Subcutaneous abdominal adipose tissue (tissue), 5 donors: ENCODE data around the gene VSIG4.

Experiments used
- H3K27ac ChIP-seq: one replicate; pipeline ENCODE4 v1.7.0; 2013; ENCODE audit warnings: low read depth, mild to moderate bottlenecking, inconsistent platforms, low read length, moderate library complexity
- H3K27me3 ChIP-seq, 5 donors: one replicate each; pipeline ENCODE4 v1.7.0; 2013; ENCODE audit warnings: low read length in 5 of 5, inconsistent platforms in 1 of 5; ENCODE audit not compliant: control insufficient read depth in 5 of 5, insufficient read depth in 4 of 5
- H3K36me3 ChIP-seq, 5 donors: one replicate each; pipeline ENCODE4 v1.7.0; 2013; ENCODE audit warnings: low read length in 5 of 5; ENCODE audit not compliant: control insufficient read depth in 5 of 5, insufficient read depth in 5 of 5
- H3K4me1 ChIP-seq, 5 donors: one replicate each; pipeline ENCODE4 v1.7.0; 2013; ENCODE audit warnings: low read length in 5 of 5, mild to moderate bottlenecking in 3 of 5, moderate library complexity in 1 of 5; ENCODE audit not compliant: control insufficient read depth in 5 of 5, insufficient read depth in 5 of 5
- H3K4me3 ChIP-seq, 5 donors: one replicate each; pipeline ENCODE4 v1.7.0; 2013; ENCODE audit warnings: low read length in 5 of 5, low read depth in 1 of 5
- H3K9ac ChIP-seq, 5 donors: one replicate each; pipeline ENCODE4 v1.7.0; 2013; ENCODE audit warnings: low read length in 5 of 5, mild to moderate bottlenecking in 4 of 5, moderate library complexity in 3 of 5
- H3K9me3 ChIP-seq, 5 donors: one replicate each; pipeline ENCODE4 v1.7.0; 2013; ENCODE audit warnings: low read length in 5 of 5; ENCODE audit not compliant: control insufficient read depth in 5 of 5
- donor health status: healthy.
- donor health status: healthy.
- donor health status: healthy.
- donor health status: healthy.
- donor health status: healthy.

Gene VSIG4

DNA sequence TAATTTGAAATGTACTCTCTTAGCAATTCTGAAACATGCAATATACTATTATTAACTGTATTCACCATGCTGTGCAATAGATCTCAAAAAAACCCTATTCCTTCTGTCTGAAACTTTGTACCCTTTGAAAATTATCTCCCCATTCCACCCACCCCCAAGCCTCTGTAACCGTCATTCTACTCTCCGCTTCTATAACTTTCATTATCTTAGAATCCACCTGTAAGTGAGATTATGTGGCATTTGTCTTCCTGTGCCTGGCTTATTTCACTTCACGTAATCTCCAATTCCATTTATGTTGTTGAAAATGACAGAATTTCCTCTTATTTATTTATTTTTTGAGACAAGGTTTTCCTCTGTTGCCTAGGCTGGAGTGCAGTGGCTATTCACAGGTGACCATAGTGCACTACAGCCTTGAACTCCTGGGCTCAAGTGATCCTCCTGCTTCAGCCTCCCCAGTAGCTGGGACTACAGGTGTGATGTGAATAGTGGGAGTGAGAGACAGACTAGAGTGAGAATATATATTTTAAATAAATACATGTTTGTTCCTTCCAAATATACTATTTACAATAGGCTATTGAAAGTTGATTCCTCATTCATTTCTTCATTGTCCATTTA lies 30.5 kb downstream of the VSIG4 start:
- H3K4me3 ChIP-seq: no peak overlapping the region
- no peak overlapping the region for H3K27ac ChIP-seq
- H3K9ac ChIP-seq: no peak overlapping the region
- H3K4me1 ChIP-seq: peaks cover 0 to 30% (median 4%) of the 10 kb centered on the region in 5 donors
- no peaks in the 10 kb centered on the region for H3K9me3 ChIP-seq
- no peaks in the 10 kb centered on the region for H3K36me3 ChIP-seq
- peaks cover 0 to 3% (median 2%) of the 10 kb centered on the region in 5 donors for H3K27me3 ChIP-seq

DNA sequence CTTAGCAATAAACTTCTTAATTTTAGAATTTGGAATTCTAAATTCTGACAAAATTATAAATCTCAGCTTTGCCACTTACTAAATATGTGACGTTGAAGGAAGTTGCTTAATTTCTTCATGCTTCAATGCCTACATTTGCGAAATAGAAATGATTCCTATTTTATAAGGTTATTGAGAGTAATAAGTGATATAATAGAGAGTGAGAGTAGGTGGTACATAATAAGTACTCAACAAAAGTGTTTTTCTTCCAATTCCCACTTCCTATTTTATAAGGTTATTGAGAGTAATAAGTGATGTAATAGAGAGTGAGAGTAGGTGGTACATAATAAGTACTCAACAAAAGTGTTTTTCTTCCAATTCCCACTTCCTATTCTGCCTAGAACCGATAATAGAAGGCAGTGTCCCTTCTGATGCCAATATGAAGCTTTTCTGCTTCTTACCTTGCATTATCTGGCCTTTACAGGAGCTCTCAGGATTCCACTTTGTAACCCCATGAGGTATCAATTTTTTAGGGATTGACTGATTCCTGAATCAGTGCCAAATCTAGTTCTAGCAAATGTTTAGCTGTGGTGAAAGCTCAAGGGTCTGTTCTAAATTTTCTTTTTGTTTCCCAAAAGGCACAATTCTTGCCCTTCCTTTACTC lies 31.4 kb downstream of the VSIG4 start:
- Histone ChIP-seq H3K9me3 (no peaks in the 10 kb centered on the region), H3K4me3 (no peak overlapping the region), H3K27me3 (peaks cover 0 to 3% (median 0%) of the 10 kb centered on the region in 5 donors), H3K9ac (no peak overlapping the region), H3K4me1 (peaks cover 0 to 22% (median 4%) of the 10 kb centered on the region in 5 donors), H3K36me3 (no peaks in the 10 kb centered on the region), H3K27ac (no peak overlapping the region)

DNA sequence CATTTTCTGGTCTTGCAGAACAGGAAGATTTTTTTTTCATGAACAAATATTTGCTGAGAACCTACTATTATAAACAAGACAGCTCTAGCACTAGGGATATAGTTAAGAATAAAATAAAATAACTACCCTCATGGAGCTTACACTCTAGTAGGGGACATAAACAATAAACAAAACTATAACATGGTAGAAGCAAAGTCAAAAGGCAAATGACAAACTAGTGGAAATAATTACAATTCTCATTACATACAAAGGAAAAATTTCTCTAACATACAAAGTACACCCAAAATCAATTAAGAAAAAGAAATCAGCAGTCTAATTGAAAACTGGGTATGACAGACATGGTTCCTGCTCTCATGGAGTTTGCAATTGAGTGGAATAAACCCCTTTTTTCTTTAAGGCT lies 32.0 kb downstream of the VSIG4 start:
- H3K9ac ChIP-seq: no peak overlapping the region
- no peak overlapping the region for H3K4me3 ChIP-seq
- H3K27me3 ChIP-seq: peaks cover 0 to 3% (median 0%) of the 10 kb centered on the region in 5 donors
- H3K9me3 ChIP-seq: no peaks in the 10 kb centered on the region
- H3K27ac ChIP-seq: no peak overlapping the region
- no peaks in the 10 kb centered on the region for H3K36me3 ChIP-seq
- peaks cover 0 to 20% (median 4%) of the 10 kb centered on the region in 5 donors for H3K4me1 ChIP-seq

DNA sequence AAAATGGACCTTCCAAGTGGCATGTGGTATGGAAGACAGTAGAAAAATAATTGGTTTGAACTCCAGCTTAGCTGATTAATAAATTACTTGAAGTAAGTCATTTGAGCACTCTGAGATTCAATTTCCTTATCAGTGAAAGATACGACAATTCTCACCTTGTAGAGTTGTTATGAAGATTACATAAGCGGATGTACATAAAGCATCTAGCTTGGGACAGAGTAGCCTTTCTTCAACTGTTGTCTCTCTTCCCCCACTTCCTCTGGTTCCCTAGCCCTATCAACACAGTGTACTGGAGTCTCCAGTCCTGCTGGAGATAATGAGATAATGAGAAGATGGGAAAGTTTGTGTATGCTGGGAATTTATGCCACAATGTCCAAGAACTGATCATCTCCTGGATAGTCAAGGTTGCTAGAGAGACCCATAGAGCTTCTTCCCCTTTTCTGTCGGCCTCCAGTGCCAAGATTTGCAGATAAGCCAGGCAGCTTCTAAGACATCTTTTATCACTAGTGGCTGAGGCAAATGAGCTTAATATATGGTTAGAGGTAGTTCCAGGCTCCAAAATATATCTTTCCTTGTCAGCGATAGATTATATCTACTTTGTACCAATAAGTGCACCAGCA lies 33.9 kb downstream of the VSIG4 start:
- H3K9ac ChIP-seq: no peak overlapping the region
- H3K27me3 ChIP-seq: peaks cover 0 to 4% (median 0%) of the 10 kb centered on the region in 5 donors
- peaks cover 0 to 10% (median 0%) of the 10 kb centered on the region in 5 donors for H3K4me1 ChIP-seq
- H3K9me3 ChIP-seq: no peaks in the 10 kb centered on the region
- no peaks in the 10 kb centered on the region for H3K36me3 ChIP-seq
- H3K4me3 ChIP-seq: no peak overlapping the region
- no peak overlapping the region for H3K27ac ChIP-seq

DNA sequence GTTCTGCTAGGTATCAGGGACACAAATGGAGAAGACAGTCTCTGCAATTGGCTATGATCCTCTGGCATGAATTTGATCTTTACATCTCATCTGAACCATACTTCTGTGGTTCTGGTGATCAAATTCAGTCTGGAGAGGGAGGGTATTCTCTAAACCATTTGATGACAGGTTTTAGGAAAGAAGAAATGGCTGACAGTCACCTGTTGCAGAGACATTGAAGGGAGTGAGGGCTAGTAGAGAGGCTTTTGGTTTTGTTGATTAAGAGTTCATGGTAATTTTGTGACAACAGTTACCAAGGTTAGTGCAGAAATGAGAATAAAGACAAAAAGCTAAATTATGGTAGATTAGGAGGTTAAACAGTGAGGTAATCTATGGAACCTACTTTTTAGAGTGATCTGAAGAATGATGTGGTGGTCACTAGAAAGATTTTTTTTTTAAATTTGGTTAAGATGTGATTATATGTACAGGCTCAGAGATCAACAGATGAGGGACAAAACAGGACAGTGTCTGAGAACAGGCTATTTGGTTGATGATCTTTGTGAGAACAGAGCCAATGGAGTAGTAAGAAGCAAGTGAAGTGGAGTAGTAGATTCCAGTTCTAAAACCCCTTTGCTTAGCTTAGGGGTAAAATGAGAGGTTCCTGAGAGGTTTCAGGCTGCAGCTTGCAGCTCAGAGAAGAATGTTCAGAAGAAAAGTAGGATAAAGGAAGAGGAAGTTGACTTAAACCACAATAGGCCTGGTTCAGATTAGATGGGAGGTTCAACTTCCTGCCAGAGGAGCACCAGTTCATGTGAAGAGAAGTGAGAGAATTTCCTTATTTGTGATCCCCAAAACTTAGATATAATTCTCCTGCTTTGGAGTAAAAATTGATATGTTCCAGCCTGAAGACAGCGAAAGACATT lies 34.7 kb downstream of the VSIG4 start:
- no peak overlapping the region for H3K9ac ChIP-seq
- no peaks in the 10 kb centered on the region for H3K36me3 ChIP-seq
- H3K4me1 ChIP-seq: peaks cover 0 to 10% (median 0%) of the 10 kb centered on the region in 5 donors
- H3K4me3 ChIP-seq: no peak overlapping the region
- H3K27me3 ChIP-seq: peaks cover 0 to 4% (median 0%) of the 10 kb centered on the region in 5 donors
- no peak overlapping the region for H3K27ac ChIP-seq
- no peaks in the 10 kb centered on the region for H3K9me3 ChIP-seq

DNA sequence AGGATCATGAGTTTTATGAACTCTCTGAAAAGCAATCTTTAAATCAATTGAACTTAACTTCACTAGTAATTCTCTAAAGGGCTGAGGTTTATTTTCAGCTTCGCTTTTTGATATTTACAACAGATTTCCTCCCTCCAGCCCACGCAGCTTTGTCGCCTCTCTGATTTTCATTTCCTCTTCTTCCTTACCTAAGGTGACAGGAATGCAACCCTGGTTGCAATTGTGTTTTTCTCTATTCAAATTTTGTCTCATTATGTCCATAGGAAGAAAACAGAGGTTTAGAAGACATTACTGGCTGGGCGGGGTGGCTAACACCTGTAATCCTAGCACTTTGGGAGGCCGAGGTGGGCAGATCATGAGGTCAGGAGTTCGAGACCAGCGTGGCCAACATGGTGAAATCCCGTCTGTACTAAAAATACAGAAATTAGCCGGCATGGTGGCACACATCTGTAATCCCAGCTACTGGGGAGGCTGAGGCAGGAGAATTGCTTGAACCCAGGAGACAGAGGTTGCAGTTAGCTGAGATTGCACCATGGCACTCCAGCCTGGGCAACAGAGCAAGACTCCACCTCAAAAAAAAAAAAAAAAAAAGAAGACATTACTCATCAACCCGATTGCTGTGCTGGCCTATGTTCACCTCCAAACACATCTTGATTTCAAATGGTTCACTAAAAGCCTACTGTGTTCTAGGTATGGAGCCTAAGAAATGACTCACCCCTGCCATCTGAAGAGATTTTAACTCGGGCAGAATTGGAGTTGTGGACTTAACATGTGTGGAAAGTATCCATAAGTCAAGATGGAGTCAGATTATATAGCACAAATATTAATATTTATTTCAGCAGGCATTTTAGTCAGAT lies 36.8 kb downstream of the VSIG4 start:
- no peaks in the 10 kb centered on the region for H3K36me3 ChIP-seq
- H3K4me1 ChIP-seq: peaks cover 0 to 10% (median 0%) of the 10 kb centered on the region in 5 donors

DNA sequence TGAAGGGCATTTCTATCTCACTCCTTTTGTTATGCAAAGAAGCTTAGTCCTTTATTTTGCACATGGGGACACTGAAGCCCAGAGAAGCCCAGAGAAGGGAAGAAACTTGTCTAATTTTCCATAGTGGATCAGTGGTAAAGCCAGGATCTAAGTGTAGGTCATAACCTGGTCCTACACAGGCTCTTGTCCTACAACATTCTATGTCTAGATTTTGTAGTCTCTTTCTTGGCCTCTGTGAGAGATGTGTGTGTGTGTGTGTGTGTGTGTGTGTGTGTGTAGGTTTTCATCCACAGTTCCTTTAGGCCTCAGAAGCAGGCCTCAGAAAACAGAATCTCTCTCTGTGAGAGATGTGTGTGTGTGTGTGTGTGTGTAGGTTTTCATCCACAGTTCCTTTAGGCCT lies 38.3 kb downstream of the VSIG4 start:
- no peaks in the 10 kb centered on the region for H3K36me3 ChIP-seq
- H3K4me1 ChIP-seq: peaks cover 0 to 10% (median 0%) of the 10 kb centered on the region in 5 donors
- no peaks in the 10 kb centered on the region for H3K9me3 ChIP-seq
- no peak overlapping the region for H3K4me3 ChIP-seq
- peaks cover 0 to 13% (median 2%) of the 10 kb centered on the region in 5 donors for H3K27me3 ChIP-seq
- H3K27ac ChIP-seq: no peak overlapping the region
- no peak overlapping the region for H3K9ac ChIP-seq

More for the DNA sequence above, 36.8 kb downstream of the VSIG4 start:
- no peak overlapping the region for H3K27ac ChIP-seq
- H3K27me3 ChIP-seq: peaks cover 0 to 7% (median 0%) of the 10 kb centered on the region in 5 donors
- H3K9ac ChIP-seq: no peak overlapping the region
- no peak overlapping the region for H3K4me3 ChIP-seq
- H3K9me3 ChIP-seq: no peaks in the 10 kb centered on the region

DNA sequence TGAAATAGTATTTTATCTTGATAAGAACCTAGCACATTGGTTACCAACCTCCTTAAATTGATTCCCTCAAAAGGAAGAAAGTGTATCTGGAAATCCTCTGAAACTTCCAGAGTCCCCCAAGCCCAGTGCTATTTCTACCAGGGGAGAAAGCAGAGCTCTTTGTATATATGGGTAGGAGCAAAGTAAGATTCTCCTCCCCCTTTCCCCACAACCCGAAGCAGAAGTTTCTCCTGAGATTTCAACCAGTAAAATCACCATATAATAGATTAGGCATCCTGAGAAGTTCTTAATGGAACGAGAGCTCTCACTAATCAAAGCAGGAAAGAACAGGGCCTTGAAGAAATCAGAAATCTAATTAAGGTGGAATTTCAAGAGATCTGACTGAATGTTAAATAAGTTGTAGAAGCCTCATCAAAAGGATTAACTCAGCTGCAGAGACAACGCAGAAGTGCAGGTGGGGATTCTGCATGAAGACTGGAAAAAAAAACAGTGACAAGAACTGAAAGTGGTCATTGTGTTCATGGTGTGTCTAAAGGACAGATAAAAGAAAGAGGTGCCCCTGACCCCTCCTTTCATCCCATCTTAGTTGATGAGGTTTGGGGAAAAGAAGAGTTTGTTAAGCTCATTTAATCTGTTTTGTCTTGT lies 39.1 kb downstream of the VSIG4 start:
- Histone ChIP-seq H3K9me3 (no peaks in the 10 kb centered on the region), H3K4me1 (peaks cover 0 to 10% (median 0%) of the 10 kb centered on the region in 5 donors), H3K4me3 (no peak overlapping the region), H3K36me3 (no peaks in the 10 kb centered on the region), H3K27me3 (peaks cover 0 to 13% (median 2%) of the 10 kb centered on the region in 5 donors), H3K9ac (no peak overlapping the region), H3K27ac (no peak overlapping the region)

DNA sequence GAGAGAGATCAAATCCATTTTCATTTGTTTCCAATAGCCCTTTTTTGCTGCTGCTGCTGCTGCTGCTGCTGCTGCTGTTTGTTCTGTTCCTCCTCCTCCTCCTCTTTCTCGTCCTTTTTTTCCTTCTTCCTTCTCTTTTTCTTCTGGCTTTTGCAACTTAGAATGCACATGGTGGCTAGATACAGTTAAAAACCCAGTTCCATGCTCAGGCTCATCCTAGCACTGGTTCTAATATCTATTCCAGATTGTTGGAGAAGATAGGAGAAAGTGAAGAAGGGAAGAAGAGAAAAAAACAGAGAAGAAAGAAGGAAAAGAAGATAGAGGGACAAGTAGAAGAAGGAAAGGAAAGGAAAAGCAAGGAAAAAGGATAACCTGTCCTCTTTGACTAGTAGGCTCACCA lies 39.7 kb downstream of the VSIG4 start:
- H3K9me3 ChIP-seq: no peaks in the 10 kb centered on the region
- no peak overlapping the region for H3K4me3 ChIP-seq
- no peak overlapping the region for H3K27ac ChIP-seq
- peaks cover 0 to 7% (median 0%) of the 10 kb centered on the region in 5 donors for H3K4me1 ChIP-seq
- no peak overlapping the region for H3K9ac ChIP-seq
- H3K27me3 ChIP-seq: peaks cover 0 to 13% (median 2%) of the 10 kb centered on the region in 5 donors
- no peaks in the 10 kb centered on the region for H3K36me3 ChIP-seq
